Measurements from ENCODE around the gene TES.

TES gene

GRCh38 chr7:116257156-116257555 lies 46.8 kb downstream of the TES start:
- no peak for DNase-seq (ENCODE audit: low spot score)
- Histone ChIP-seq H3K27ac (no peak overlapping the region), H3K4me3 (no peak overlapping the region)
- no peak for TF ChIP-seq CTCF (IDR thresholded peaks at IDR 0.05)

- peak; percentile 58 for TF ChIP-seq CTCF (IDR thresholded peaks at IDR 0.05)
- Histone ChIP-seq H3K4me3 (no peak overlapping the region), H3K27ac (no peak overlapping the region)
- DNase-seq (ENCODE audit: low spot score) = no peak
Observed at GRCh38 chr7:116258734-116259133, 48.4 kb downstream of the TES start.

GRCh38 chr7:116259156-116259870 lies 49.0 kb downstream of the TES start:
- TF ChIP-seq CTCF (IDR thresholded peaks at IDR 0.05) = no peak
- no peak for DNase-seq (ENCODE audit: low spot score)
- no peak overlapping the region for H3K4me3 ChIP-seq
- H3K27ac ChIP-seq = no peak overlapping the region

- Histone ChIP-seq H3K4me3 (no peak overlapping the region), H3K27ac (no peak overlapping the region)
- no peak for TF ChIP-seq CTCF (IDR thresholded peaks at IDR 0.05)
Observed at GRCh38 chr7:116259871-116260440, 49.6 kb downstream of the TES start.

GRCh38 chr7:116261904-116262303 lies 51.6 kb downstream of the TES start:
- Histone ChIP-seq H3K4me3 (no peak overlapping the region), H3K27ac (no peak overlapping the region)
- DNase-seq (ENCODE audit: low spot score) = no peak
- no peak for TF ChIP-seq CTCF (IDR thresholded peaks at IDR 0.05)

More at GRCh38 chr7:116259871-116260440, 49.6 kb downstream of the TES start:
- DNase-seq (ENCODE audit: low spot score) = no peak

- TF ChIP-seq CTCF (IDR thresholded peaks at IDR 0.05) = no peak
- H3K27ac ChIP-seq = no peak overlapping the region
- no peak overlapping the region for H3K4me3 ChIP-seq
- no peak for DNase-seq (ENCODE audit: low spot score)
Observed at GRCh38 chr7:116265881-116266280, 55.5 kb downstream of the TES start.

- DNase-seq (ENCODE audit: low spot score) = no peak
- H3K27ac ChIP-seq = peak overlapping the region; percentile 4 to 76
- no peak for TF ChIP-seq CTCF (IDR thresholded peaks at IDR 0.05)
- no peak overlapping the region for H3K4me3 ChIP-seq
Observed at GRCh38 chr7:116269466-116269865, 59.1 kb downstream of the TES start.
